ENCODE measurements around the gene ZNF555. TPM values are rescaled to one million over a fixed set of nuclear protein-coding genes. Genes with fewer than 3 reads are reported as not detected.
A peak's percentile ranks its signal among the peaks of the same experiment; 100 is the strongest.

The ZNF555 gene
- total and polyA plus RNA-seq, 9 of the 15 experiments (the other 6 are each of a cell fraction or from before 2014, with no cell fraction given): 2.0 to 6.7 (median 5.4) TPM

DNA sequence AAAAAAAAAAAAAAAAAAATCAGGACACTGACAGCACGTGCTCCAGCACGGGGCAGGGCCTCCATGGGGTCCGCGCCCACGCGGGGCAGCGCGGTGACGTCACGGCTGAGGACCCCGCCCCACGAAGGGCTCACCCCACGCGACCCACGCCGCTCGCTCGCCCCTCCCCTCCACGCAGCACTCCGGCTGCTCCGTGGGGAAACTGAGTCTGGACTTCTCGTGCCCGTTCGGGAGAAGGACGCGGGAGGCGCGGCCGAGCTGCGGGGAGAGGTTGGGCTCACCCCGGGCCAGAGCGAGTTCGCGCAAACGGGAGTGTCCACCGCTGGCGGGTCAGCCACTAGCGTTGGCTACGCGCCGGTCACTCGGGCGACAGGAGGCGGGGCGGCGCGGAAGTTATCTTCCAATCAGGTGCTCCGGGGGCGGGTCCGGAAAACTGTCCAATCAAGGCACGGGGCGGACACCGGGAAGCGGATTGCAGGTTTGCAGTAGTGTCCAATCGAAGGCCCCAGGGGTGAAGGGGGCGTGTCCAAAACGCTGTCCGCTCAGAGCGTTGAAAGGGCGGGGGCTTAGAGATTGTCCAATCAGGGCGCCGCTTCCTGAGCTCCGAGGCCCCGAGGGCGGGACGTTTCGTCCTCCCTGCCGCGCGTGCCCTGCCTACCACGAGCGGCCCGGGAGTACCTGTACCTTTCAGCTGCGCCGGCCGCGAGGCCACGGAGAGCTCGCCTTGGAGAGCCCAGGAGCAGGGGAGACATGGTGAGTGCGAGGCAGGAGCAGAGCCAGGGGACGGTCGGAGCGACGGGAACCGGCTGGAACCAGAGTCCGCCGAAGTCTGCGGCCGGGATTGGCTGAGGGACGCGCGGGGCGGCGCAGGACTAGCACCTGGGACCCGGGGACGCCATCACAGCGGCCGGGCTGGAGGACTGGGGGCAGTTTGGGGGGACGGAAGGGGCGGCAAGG is 59.3 kb downstream of the ZNF555 start, which contains the start of gene ZNF57 (continued):
- TF ChIP-seq PCBP1 (IDR thresholded peaks at IDR 0.05; ENCODE audit: low read depth, low read length, poor library complexity, severe bottlenecking) (peak; percentile 43), ZSCAN32 (CRISPR knock-in tag; IDR thresholded peaks at IDR 0.05) (no peak), ZNF253 (CRISPR knock-in tag; conservative IDR thresholded peaks at IDR 0.05) (no peak), RBM34 (IDR thresholded peaks at IDR 0.05; ENCODE audit: borderline replicate concordance, insufficient read depth, low read length) (no peak), FOXK2 (conservative IDR thresholded peaks at IDR 0.05 in 1 of 2, IDR thresholded peaks at IDR 0.05 in 1 of 2; ENCODE audit: low read depth in 2 of 2) (no peak), TCF7L2 (IDR thresholded peaks at IDR 0.05; ENCODE audit: low read depth, low read length) (no peak), ZNF444 (CRISPR knock-in tag; IDR thresholded peaks at IDR 0.05) (no peak), HDAC1 (IDR thresholded peaks at IDR 0.05) (peak in 1 of 2 experiments; percentile 84; a peak in 2 of 4 replicates), SMC3 (conservative IDR thresholded peaks at IDR 0.05; ENCODE audit: insufficient read depth, low read depth, low read length) (no peak), ARID1B (IDR thresholded peaks at IDR 0.05) (0 out of 2 replicates have a peak, but pooled peaks have one; percentile 15), SRSF1 (IDR thresholded peaks at IDR 0.05; ENCODE audit: low read depth, low read length) (no peak)
- TF ChIP-seq, protein P1, sequence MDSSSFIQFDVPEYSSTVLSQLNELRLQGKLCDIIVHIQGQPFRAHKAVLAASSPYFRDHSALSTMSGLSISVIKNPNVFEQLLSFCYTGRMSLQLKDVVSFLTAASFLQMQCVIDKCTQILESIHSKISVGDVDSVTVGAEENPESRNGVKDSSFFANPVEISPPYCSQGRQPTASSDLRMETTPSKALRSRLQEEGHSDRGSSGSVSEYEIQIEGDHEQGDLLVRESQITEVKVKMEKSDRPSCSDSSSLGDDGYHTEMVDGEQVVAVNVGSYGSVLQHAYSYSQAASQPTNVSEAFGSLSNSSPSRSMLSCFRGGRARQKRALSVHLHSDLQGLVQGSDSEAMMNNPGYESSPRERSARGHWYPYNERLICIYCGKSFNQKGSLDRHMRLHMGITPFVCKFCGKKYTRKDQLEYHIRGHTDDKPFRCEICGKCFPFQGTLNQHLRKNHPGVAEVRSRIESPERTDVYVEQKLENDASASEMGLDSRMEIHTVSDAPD (CRISPR knock-in tag; IDR thresholded peaks at IDR 0.05): no peak
- TF ChIP-seq, protein P2, sequence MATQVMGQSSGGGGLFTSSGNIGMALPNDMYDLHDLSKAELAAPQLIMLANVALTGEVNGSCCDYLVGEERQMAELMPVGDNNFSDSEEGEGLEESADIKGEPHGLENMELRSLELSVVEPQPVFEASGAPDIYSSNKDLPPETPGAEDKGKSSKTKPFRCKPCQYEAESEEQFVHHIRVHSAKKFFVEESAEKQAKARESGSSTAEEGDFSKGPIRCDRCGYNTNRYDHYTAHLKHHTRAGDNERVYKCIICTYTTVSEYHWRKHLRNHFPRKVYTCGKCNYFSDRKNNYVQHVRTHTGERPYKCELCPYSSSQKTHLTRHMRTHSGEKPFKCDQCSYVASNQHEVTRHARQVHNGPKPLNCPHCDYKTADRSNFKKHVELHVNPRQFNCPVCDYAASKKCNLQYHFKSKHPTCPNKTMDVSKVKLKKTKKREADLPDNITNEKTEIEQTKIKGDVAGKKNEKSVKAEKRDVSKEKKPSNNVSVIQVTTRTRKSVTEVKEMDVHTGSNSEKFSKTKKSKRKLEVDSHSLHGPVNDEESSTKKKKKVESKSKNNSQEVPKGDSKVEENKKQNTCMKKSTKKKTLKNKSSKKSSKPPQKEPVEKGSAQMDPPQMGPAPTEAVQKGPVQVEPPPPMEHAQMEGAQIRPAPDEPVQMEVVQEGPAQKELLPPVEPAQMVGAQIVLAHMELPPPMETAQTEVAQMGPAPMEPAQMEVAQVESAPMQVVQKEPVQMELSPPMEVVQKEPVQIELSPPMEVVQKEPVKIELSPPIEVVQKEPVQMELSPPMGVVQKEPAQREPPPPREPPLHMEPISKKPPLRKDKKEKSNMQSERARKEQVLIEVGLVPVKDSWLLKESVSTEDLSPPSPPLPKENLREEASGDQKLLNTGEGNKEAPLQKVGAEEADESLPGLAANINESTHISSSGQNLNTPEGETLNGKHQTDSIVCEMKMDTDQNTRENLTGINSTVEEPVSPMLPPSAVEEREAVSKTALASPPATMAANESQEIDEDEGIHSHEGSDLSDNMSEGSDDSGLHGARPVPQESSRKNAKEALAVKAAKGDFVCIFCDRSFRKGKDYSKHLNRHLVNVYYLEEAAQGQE (IDR thresholded peaks at IDR 0.05; ENCODE audit: borderline replicate concordance): peak; percentile 90
- TF ChIP-seq, protein P2 (CRISPR knock-in tag; IDR thresholded peaks at IDR 0.05; ENCODE audit: low read depth): no peak
- TF ChIP-seq, protein P3, sequence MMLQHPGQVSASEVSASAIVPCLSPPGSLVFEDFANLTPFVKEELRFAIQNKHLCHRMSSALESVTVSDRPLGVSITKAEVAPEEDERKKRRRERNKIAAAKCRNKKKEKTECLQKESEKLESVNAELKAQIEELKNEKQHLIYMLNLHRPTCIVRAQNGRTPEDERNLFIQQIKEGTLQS (IDR thresholded peaks at IDR 0.05): peak; percentile 69
- TF ChIP-seq, protein P3 (CRISPR knock-in tag; conservative IDR thresholded peaks at IDR 0.05): no peak

All from K562 (cell line).